RWPE2 (cell line): ENCODE results near the gene RDH5.

Experiments
- ATAC-seq: fragments of 200-7000 bp; cut with Tn5 transposase; 3 replicates; pipeline ENCODE4 v1.9.1; 2021; ENCODE audit warnings: low read depth
- DNase-seq: peaks from one replicate; pipeline ENCODE4 v3.0.0-alpha.2; 2020; ENCODE audit warnings: low spot score
- H3K27ac ChIP-seq: fragments of 450-650 bp; 2 replicates; pipeline ENCODE4 v1.5.1; 2017; ENCODE audit warnings: mild to moderate bottlenecking; ENCODE audit not compliant: poor library complexity, severe bottlenecking
- H3K27me3 ChIP-seq: fragments of 250-450 bp; sonication (Bioruptor Pico); 2 replicates; pipeline ENCODE4 v1.5.1; 2021; ENCODE audit warnings: mild to moderate bottlenecking, moderate library complexity; ENCODE audit not compliant: insufficient read depth, poor library complexity, severe bottlenecking
- H3K36me3 ChIP-seq: fragments of 250-450 bp; sonication (Bioruptor Pico); 2 replicates; pipeline ENCODE4 v1.5.1; 2020; ENCODE audit warnings: low read depth, mild to moderate bottlenecking, moderate library complexity
- H3K4me1 ChIP-seq: fragments of 250-450 bp; sonication (Bioruptor Pico); 2 replicates; pipeline ENCODE4 v1.5.1; 2021; ENCODE audit warnings: mild to moderate bottlenecking, moderate library complexity; ENCODE audit not compliant: insufficient read depth, poor library complexity, severe bottlenecking
- H3K4me3 ChIP-seq: fragments of 250-450 bp; sonication (Bioruptor Pico); 2 replicates; pipeline ENCODE4 v1.5.1; 2021; ENCODE audit warnings: mild to moderate bottlenecking, moderate library complexity; ENCODE audit not compliant: severe bottlenecking
- H3K9me3 ChIP-seq: fragments of 250-450 bp; sonication (Bioruptor Pico); 2 replicates; pipeline ENCODE4 v1.5.1; 2021; ENCODE audit warnings: mild to moderate bottlenecking, moderate library complexity; ENCODE audit not compliant: severe bottlenecking
- CTCF ChIP-seq: fragments of 450-650 bp; IDR thresholded peaks from one replicate; pipeline ENCODE4 v1.5.1; 2017; ENCODE audit warnings: mild to moderate bottlenecking, moderate library complexity; ENCODE audit not compliant: poor library complexity, severe bottlenecking

RDH5 gene

GRCh38 chr12:55702861-55703260 lies 17.3 kb upstream of the RDH5 start:
- H3K27me3 ChIP-seq = peaks cover 9% of the 10 kb centered on the region
- ATAC-seq = no peak
- H3K36me3 ChIP-seq = no peaks in the 10 kb centered on the region
- H3K4me3 ChIP-seq = no peak overlapping the region
- H3K27ac ChIP-seq = no peak overlapping the region
- no peak for DNase-seq
- no peaks in the 10 kb centered on the region for H3K9me3 ChIP-seq
- TF ChIP-seq CTCF = no peak
- H3K4me1 ChIP-seq = peaks cover 6% of the 10 kb centered on the region

DNA sequence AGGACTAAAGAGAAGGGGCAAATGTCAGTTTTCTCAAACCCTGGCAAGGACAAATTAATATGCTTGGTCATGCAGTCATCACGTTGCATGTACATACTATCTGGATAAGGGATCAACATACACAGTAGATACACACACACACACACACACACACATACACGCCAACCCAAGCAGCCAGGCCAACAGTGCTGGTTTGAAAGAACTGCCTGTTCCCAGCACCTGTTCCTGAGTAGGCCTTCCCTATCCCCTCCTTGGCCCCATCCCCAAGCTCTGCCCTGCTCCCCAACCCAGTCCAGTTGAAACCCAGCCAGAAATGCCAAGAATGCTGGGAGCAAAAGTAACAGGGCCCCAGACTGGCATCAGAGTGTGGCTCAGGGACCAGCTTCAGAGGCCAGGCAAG lies 16.9 kb upstream of the RDH5 start:
- Histone ChIP-seq H3K27me3 (peaks cover 9% of the 10 kb centered on the region), H3K4me1 (peaks cover 6% of the 10 kb centered on the region), H3K36me3 (no peaks in the 10 kb centered on the region), H3K27ac (no peak overlapping the region), H3K4me3 (no peak overlapping the region), H3K9me3 (no peaks in the 10 kb centered on the region)
- TF ChIP-seq CTCF = no peak
- ATAC-seq (no peak), DNase-seq (no peak)

GRCh38 chr12:55703901-55704761 lies 16.1 kb upstream of the RDH5 start:
- Histone ChIP-seq H3K9me3 (no peaks in the 10 kb centered on the region), H3K27me3 (peaks cover 18% of the 10 kb centered on the region), H3K36me3 (no peaks in the 10 kb centered on the region), H3K4me3 (no peak overlapping the region), H3K4me1 (peaks cover 6% of the 10 kb centered on the region), H3K27ac (no peak overlapping the region)
- DNase-seq = no peak
- no peak for TF ChIP-seq CTCF
- no peak for ATAC-seq

DNA sequence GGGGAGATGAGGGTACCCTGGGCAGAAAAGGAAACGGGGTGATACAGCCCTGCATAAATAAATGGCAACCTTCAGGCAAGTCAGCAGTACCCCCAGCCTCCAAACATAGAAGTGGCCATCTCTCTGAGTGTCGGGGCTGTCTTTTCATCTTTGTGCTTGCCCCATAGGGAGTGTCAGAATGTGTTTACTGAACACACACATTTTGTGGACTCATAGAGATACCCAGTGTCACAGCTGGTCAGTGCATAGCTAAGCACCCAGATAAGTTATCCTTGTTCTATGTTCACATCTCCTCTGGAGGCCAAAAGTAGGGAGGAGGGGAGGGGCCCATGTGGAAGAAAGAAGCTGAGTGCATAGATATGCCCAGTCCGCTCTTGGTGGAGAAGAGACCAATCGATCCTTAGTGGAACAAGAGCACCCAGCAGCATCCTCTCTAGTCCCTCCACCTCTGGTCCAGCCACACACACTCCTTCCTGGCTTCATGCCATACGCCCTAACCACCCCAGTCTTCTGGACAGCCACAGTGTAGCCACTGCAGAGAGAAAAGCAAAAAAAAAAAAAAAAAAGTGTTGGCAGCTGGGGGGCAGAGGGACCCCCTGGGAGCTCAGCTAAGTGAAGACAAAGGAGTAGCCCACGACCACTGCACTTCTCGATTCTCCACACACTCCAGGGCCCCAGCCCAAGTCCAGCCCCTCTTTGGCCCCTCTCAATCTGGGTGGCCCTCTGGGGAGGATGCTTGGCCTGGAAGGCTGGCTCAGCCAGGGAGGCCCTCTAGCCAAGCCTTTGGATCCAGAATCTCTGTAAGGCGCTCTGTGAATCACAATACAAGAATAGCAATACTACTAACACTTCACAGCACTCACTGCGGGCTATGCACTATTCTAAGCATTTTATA lies 15.1 kb upstream of the RDH5 start:
- no peak for DNase-seq
- Histone ChIP-seq H3K27me3 (peaks cover 21% of the 10 kb centered on the region), H3K4me1 (peaks cover 6% of the 10 kb centered on the region), H3K36me3 (no peaks in the 10 kb centered on the region), H3K4me3 (no peak overlapping the region), H3K27ac (no peak overlapping the region), H3K9me3 (no peaks in the 10 kb centered on the region)
- no peak for ATAC-seq
- TF ChIP-seq CTCF = no peak
